ENCODE measurements around the gene MT1B.

- TF ChIP-seq POLR2A (IDR thresholded peaks at IDR 0.05) (no peak), CTCF (IDR thresholded peaks at IDR 0.05) (no peak), POLR2AphosphoS5 (IDR thresholded peaks at IDR 0.05) (no peak)
These were observed 48.9 kb downstream of the MT1B start for GRCh38 chr16:56700631-56701030.
